ENCODE results near the gene ATP2B2. TPM values are rescaled to one million over a fixed set of nuclear protein-coding genes. Genes with fewer than 3 reads are reported as not detected.

Gene ATP2B2
- total and polyA plus RNA-seq, 2 of the 8 experiments (the other 6 are each of a cell fraction or from before 2014, with no cell fraction given): 0.14 to 1.2 TPM

GRCh38 chr3:10390641-10391373 is 114.6 kb downstream of the ATP2B2 start:
- peaks cover 3 to 16% (median 10%) of the 10 kb centered on the region in 4 experiments for H3K4me1 ChIP-seq (replicated peaks in 1 of 4; ENCODE audit: control insufficient read depth in 3 of 4, insufficient read depth in 4 of 4, low read length in 3 of 4)
- no peaks in the 10 kb centered on the region for H4K20me1 ChIP-seq (replicated peaks in 1 of 2; ENCODE audit: control insufficient read depth in 1 of 2, insufficient read depth in 2 of 2, low read length in 2 of 2)
- H2BK15ac ChIP-seq (ENCODE audit: low read length): no peak overlapping the region
- H3K79me1 ChIP-seq (ENCODE audit: low read depth, low read length): no peaks in the 10 kb centered on the region
- no peaks in the 10 kb centered on the region for H3K23me2 ChIP-seq (ENCODE audit: low read depth, low read length)
- no peaks in the 10 kb centered on the region for H3K36me3 ChIP-seq (ENCODE audit: control insufficient read depth in 2 of 4, insufficient read depth in 4 of 4, low read length in 3 of 4)
- H3K4me3 ChIP-seq (ENCODE audit: extremely low read depth in 1 of 4, insufficient read depth in 2 of 4, low read depth in 3 of 4, low read length in 4 of 4): no peak overlapping the region
- WGBS, 2 experiments (ENCODE audit: extremely low coverage in 1 of 2, insufficient coverage in 1 of 2, insufficient read length in 1 of 2, insufficient replicate concordance in 2 of 2, low coverage in 1 of 2, low lambda C conversion rate in 2 of 2, missing lambda C conversion rate in 1 of 2): 90% methylated on average over 7 of the region's 7 CpGs; no CpG with 5 or more reads in 1 of the 2 experiments
- no peak overlapping the region for H4K8ac ChIP-seq (ENCODE audit: extremely low read depth, insufficient read depth, low read length)
- peaks cover 35% of the 10 kb centered on the region in 2 experiments for H3K9me3 ChIP-seq (ENCODE audit: insufficient read depth in 2 of 2, low read depth in 1 of 2, low read length in 1 of 2)
- 0 out of 2 replicates have a peak overlapping the region, but pooled peaks have one; percentile 50 for H2BK12ac ChIP-seq (ENCODE audit: low read depth, low read length)
- H2BK20ac ChIP-seq (ENCODE audit: low read length): no peak overlapping the region; the same call in 1 of the 2 replicates
- H3K4me2 ChIP-seq (ENCODE audit: insufficient read depth in 1 of 2, low read depth in 2 of 2, low read length in 2 of 2): no peak overlapping the region
- no peak overlapping the region for H3K18ac ChIP-seq (ENCODE audit: extremely low read depth, low read length)
- ChIA-PET POLR2A (ENCODE audit: partially characterized antibody) (no interaction called here), CTCF (ENCODE audit: partially characterized antibody) (interaction anchor here (0.6 to 2.6 kb wide), 4 partner anchors 9 to 368 kb away, joined by 3 to 6 read pairs (median 4); no protein-coding TSS in a partner anchor)
- no peak overlapping the region for H3K14ac ChIP-seq (ENCODE audit: insufficient read length)
- H2BK120ac ChIP-seq (replicated peaks; ENCODE audit: low read depth, low read length): no peak overlapping the region
- H3K9ac ChIP-seq (replicated peaks in 1 of 4; ENCODE audit: extremely low read depth in 1 of 4, low read depth in 3 of 4, low read length in 3 of 4): no peak overlapping the region
- FAIRE-seq: no peak
- no peak for DNase-seq (ENCODE audit: low read depth in 1 of 2, low spot score in 2 of 2)
- H3K23ac ChIP-seq (ENCODE audit: insufficient read length): no peak overlapping the region
- H4K5ac ChIP-seq (ENCODE audit: insufficient read length, low read depth, low read length): no peak overlapping the region
- H3K27me3 ChIP-seq (replicated peaks in 1 of 4; ENCODE audit: control insufficient read depth in 3 of 4, extremely low read depth in 1 of 4, insufficient read depth in 3 of 4, low read length in 3 of 4): no peaks in the 10 kb centered on the region
- H3K56ac ChIP-seq (replicated peaks; ENCODE audit: insufficient read length, low read depth, low read length): no peak overlapping the region
- no peak overlapping the region for H3K27ac ChIP-seq (ENCODE audit: low read depth, low read length)
- no peaks in the 10 kb centered on the region for H3K79me2 ChIP-seq (ENCODE audit: control insufficient read depth in 1 of 2, insufficient read depth in 2 of 2, low read length in 2 of 2)
- H2AK5ac ChIP-seq (ENCODE audit: low read depth, low read length): no peak overlapping the region
- no peak overlapping the region for H2AFZ ChIP-seq (ENCODE audit: low read length)
- H2BK5ac ChIP-seq (ENCODE audit: low read depth, low read length): no peak overlapping the region
- H4K91ac ChIP-seq (replicated peaks; ENCODE audit: insufficient read length, low read length): no peak overlapping the region
- H3K4ac ChIP-seq (replicated peaks; ENCODE audit: insufficient read length, low read depth, low read length): no peak overlapping the region
- TF ChIP-seq ZNF274 (IDR thresholded peaks at IDR 0.05; ENCODE audit: borderline replicate concordance, extremely low read depth, low read length): no peak
- TF ChIP-seq MAFK (IDR thresholded peaks at IDR 0.05; ENCODE audit: low read depth, low read length): no peak
- TF ChIP-seq CTBP2 (IDR thresholded peaks at IDR 0.05; ENCODE audit: borderline replicate concordance, insufficient read depth, insufficient read length, low read length): no peak
- no peak for TF ChIP-seq SUZ12 (IDR thresholded peaks at IDR 0.05; ENCODE audit: low read length)
- TF ChIP-seq HDAC2 (IDR thresholded peaks at IDR 0.05; ENCODE audit: borderline replicate concordance in 1 of 2, low read depth in 2 of 2, low read length in 2 of 2): no peak
- TF ChIP-seq JUND (IDR thresholded peaks at IDR 0.05; ENCODE audit: low read length): no peak
- TF ChIP-seq GTF2F1 (IDR thresholded peaks at IDR 0.05; ENCODE audit: borderline replicate concordance, low read depth, low read length): no peak

All from H1 (cell line).